Measurements from ENCODE around the gene CTSA. TPM values are rescaled to one million over a fixed set of nuclear protein-coding genes. Genes with fewer than 3 reads are reported as not detected.
"Not testable (repeated sequence)": the region's sequence is repeated elsewhere in the genome, so short reads cannot be mapped to it uniquely, and the experiment has no call there.

The CTSA gene
- total RNA-seq, 1 donor: 112 TPM

DNA sequence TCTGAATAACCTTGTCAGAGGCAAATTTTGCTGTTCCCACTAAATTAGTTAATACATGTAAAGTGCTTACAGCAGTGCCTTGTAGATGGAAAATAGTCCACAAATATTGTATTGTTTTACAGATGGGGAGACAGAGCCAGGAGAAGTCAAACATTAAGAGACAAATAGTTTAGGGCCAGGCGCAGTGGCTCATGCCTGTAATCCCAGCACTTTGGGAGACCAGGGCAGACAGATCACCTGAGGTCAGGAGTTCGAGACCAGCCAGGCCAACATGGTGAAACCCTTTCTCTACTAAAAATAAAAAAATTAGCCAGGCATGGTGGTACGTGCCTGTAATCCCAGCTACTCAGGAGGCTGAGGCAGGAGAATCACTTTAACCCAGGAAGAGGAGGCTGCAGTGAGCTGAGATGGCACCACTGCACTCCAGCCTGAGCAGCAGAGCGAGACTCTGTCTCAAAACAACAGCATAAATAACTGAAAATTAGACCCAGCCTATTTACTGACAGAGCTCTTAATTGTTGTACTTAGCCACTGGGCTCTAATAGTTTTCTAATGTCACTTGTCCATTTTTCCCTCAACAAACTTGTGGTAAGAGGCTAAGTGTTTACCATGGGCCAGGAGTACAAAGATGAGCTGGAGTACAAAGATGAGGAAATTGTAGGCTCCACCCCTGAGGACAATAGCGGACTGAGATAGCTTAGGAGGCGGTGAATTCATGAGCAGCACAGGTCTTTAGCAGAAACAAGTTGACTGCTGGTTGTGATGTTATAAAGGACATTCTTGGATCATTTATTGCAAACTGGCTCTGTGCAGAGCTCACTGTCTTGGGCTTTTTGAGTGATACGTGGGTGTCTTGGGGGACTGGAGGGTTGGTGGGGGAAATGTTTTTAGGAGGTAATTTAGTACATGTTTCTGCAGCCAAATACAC, 27.3 kb upstream of the CTSA start:
- no peak for DNase-seq (ENCODE audit: low read depth in 2 of 3, low spot score in 2 of 3)

DNA sequence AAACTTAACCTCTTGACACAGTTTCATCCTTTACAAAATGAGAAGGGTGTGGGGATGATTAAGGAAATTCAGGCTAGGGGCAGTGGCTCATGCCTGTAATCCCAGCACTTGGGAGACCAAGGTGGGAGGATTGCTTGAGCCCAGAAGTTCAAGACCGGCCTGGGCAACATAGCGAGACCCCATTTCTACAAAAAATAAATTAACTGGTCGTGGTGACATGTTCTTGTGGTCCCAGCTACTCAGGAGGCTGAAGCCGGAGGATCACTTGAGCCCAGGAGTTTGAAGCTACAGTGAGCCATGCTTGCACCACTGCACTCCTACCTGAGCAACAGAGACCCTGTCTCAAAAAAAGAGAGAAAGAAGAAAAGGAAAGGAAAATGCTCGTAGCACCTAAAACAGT, 24.7 kb upstream of the CTSA start:
- no peak for DNase-seq (ENCODE audit: low read depth in 2 of 3, low spot score in 2 of 3)

DNA sequence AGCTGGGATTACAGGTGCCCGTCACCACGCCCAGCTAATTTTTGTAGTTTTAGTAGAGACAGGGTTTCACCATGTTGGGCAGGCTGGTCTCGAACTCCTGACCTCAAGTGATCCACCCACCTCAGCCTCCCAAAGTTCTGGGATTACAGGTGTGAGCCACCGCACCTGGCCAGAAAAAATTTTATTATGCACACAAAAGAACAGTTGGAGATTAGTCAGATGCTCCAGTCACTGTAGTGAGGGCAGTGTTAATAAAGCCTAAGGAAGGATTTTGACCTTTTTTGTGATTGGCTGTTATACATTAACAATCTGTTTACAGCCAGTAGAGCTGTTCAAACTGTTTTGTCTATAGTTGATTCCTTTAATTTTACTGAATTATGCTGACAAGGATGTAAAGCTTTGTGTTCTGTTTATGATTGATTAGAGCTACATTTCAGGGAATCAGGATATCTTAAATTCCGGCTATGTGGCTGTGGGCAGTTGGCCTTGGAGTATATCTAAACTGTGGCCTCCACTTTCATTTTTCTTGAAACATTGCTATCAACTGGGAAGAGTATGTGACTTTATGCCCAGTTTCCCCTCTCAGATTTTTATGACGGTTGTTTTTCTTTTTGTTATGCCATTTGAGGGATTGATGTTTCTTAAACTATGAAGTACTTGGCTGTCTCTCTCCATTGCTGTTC, 23.9 kb upstream of the CTSA start:
- no peak for DNase-seq (ENCODE audit: low read depth in 2 of 3, low spot score in 2 of 3)

DNA sequence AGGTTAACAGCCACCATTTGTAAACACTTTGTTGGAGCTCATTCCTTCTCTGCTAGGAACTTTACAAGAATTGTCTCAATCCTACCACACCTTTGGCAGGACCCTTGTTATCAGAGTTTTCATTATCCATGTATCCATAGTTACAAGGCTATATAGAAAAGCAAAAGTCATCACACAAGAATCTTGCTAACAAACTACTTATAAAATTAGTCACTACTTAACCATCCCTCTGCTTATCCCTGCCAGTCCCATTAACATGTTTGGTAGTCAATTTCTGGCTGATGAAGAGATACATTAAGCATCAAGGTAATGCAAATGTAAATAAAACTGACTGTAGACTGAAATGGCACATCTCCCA, 23.3 kb upstream of the CTSA start:
- no peak for DNase-seq (ENCODE audit: low read depth in 2 of 3, low spot score in 2 of 3)

DNA sequence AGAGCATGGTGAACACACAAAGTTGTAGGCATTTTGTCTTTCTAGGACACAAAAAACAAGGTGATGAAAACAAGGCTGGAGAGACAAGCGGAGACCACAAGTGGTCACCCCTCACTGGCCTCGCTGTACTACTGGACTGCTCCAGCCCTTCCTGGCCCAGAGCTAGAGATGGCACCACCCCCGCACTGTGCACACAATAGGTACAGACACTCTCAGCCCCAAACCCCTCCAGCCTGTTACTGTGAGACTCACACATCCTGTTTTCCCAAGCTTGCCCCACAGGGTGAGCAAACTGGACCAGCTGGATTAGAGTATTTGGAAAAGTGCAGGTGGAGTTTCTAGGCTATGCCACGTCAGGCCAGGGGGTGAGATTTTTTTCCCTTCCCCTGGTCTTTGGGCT, 18.5 kb upstream of the CTSA start:
- no peak for DNase-seq (ENCODE audit: low read depth in 2 of 3, low spot score in 2 of 3)

DNA sequence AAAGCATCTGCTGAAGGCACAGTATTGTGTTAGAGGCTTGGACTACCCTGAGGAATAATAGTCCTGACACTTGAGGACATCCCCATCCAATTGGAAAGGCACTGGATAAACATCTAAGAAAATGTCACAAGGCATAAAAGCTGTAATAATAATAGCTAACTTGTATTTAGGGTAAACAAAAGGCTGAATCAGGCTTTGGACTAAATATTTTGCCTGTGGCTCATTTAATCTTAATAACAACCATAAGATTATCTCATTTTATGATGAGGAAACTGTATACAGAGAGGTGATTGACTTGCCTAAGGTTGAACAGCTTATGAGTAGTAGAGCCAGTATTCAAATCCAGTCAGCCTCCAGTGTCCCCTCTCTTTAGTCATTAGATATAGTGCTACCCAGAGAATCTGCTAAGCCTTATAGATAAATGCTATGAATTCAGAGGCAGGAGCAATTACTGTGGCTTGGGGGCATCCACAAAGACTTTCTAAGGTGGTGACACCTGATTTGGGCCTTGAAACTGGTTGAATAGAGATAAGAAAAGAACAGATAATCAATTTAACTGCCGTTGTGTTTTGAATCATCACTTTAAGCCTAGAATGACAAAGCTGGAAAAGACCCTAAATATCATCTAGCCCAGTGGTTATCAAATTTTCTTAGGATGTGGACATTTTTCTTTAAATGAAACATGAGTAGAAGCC, 17.6 kb upstream of the CTSA start:
- DNase-seq (ENCODE audit: low read depth in 2 of 3, low spot score in 2 of 3): no peak

DNA sequence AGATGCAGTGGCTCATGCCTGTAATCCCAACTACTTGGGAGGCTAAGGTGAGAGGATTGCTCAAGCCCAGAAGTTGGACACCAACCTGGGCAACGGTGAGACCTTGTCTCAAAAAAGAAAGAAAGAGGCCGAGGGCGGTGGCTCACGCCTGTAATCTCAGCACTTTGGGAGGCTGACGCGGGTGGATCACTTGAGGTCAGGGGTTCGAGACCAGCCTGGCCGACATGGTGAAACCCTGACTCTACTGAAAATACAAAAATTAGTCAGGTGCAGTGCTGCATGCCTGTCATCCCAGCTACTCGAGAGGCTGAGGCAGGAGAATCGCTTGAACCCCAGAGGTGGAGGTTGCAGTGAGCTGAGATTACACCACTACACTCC, 17.0 kb upstream of the CTSA start:
- DNase-seq (ENCODE audit: low read depth in 2 of 3, low spot score in 2 of 3): not testable (repeated sequence)

DNA sequence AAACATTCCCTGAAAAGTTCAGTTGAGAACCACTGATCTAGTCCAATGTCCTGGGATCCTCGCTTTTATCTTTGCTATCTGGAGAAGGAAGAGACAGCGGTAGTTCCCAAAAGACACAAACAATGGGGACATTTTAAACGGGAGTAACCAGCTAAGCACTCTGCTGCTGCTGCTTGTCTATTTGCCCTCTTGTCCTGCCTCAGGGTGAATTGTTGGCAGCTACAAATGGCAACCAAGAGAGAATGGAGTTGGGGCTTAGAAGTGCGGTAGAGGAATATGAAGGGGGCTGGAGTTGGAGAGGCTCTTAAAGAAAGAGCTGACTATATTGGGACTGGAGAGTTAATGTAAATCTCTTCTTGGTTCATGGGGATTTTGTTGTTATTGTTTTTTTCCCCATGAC, 16.6 kb upstream of the CTSA start:
- no peak for DNase-seq (ENCODE audit: low read depth in 2 of 3, low spot score in 2 of 3)

DNA sequence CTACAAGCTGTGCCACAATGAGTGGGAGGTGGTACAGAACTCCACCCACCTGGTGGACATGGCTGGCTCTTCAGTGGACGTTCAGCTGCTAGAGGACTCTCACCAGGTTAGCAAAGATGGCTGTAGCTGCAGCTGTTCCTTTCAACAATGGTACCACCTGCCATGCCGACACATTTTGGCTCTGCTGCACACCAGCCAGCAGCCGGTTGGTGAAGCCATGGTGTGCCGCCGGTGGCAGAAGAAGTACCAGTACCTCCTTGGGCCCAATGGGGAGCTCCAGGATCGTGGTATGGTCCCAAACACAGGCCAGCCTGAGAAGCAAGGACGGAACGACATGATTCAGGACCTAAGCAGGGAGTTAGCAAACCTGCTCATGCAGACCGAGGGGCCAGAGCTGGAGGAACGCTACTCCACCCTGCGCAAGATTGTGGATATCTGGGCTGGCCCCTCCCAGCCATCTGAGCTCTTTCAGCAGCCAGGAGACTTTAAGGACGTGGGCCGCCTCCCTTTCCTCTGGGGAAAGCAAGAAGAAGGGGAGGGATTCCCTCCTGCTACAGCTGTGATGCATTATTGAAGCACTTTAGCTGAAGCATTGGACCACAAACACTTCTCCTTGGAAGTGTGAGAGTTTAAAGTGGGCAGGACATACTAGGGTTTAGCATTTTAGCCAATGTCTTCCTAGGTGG, 12.9 kb upstream of the CTSA start:
- no peak for DNase-seq (ENCODE audit: low read depth in 2 of 3, low spot score in 2 of 3)

DNA sequence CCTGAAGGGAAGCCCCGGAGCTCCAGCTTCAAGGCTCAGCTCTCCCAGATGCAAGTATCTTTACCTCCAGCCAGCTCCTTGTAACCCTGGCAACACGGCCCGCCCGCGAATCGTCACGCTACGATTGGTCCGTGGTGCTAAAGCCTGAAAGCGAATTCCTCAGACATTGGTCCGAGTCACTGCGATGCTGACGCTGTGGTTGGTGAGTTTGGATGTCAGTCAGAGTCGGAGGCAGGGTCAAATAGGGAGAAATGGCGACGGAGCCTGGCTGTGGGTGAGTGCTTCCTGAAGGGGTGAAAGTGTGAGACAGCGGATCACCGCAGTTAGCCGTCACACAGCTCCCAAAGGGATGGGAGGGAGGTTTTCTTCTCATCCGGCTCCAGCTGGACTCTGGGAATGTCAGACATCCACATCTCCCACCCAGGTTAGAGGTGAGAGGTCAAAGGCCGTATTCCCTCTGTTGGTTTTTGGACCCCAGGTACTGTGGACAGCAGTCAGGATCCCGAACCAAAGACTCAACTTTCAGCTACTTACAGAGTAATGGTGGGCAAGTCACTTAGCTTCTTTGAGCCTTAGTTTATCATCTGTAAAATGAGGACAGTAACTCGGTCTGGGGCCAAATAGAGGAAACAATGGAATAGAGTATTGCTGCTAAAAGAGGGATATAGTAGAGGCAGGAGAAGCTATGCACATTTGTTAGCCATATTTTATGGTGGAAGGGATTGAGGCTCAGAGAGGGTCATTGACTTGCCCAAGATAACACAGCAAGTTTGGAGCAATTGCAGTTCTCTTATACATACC, 9.9 kb upstream of the CTSA start, which contains the start of gene ZSWIM1:
Gene ZSWIM1 (plus strand): TSS at position 240 of the 801 bp plus-strand sequence. CDS start 1,366 bp downstream, outside the sequence.
- peak; percentile 91 to 99 (median 99) for DNase-seq (ENCODE audit: low read depth in 2 of 3, low spot score in 2 of 3)

DNA sequence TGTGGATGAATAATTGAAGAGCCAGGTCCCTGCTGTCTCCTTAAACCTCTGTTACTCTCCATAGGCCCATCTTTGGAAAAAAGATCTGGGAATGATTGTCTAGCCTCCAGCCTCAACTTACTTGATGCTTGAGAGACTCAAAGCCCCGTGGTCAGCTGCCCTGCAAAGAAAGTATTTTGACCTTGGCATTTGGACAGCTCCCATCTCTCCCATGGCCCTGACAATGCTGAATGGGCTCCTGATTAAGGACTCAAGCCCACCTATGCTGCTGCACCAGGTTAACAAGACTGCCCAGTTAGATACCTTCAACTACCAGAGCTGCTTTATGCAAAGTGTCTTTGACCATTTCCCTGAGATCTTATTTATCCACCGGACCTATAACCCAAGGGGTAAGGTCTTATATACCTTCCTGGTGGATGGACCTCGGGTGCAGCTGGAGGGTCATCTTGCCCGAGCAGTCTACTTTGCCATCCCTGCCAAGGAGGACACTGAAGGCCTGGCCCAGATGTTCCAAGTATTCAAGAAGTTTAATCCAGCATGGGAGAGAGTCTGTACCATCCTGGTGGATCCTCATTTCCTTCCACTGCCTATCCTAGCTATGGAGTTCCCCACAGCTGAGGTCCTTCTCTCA, 8.6 kb upstream of the CTSA start:
- DNase-seq (ENCODE audit: low read depth in 2 of 3, low spot score in 2 of 3): no peak

DNA sequence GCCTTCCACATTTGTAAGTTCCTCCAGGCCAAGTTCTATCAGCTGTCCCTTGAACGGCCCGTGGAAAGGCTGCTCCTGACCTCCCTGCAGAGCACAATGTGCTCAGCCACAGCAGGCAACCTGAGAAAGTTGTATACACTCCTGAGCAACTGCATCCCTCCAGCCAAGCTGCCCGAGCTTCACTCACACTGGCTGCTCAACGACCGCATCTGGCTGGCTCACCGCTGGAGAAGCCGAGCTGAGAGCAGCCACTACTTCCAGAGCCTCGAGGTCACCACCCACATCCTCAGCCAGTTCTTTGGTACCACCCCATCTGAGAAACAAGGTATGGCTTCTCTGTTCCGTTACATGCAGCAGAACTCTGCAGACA, 8.1 kb upstream of the CTSA start:
- no peak for DNase-seq (ENCODE audit: low read depth in 2 of 3, low spot score in 2 of 3)

DNA sequence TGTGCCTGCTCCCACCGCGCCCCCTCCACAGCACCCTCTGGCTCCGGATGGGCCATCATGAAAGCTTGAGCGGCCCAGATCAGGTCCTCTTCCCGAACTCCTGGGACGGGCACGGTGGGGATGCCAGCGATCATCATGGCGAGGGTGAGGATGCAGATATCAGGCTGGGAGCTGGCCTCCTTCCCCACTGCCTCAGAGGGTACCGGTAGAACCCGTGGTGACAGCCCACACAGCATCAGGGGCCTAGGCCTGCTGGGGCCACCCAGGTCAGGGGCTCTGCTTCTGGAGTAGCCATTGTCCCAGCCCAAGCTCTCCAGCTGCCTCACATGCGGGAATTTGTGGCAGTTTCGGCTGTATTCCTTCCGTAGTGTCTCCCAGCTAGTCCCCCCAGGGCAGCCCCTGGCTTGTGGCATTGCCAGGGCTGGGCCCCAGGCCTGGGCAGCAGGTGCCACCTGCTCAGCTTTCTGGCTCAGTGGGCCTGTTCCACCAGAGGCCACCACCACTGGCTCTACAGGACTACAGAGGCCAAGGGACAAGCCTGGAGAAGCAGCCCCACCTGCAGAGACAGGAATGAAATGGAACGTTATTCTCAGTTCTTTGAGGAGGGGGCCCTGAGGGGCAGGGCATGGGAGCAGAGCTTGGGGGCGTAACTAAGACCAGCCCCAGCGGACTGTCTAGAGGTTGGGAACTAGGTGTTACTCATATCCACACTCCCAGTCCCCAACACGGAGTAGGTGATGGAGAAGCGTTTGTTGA, 4.4 kb upstream of the CTSA start:
- DNase-seq (ENCODE audit: low read depth in 2 of 3, low spot score in 2 of 3): no peak

DNA sequence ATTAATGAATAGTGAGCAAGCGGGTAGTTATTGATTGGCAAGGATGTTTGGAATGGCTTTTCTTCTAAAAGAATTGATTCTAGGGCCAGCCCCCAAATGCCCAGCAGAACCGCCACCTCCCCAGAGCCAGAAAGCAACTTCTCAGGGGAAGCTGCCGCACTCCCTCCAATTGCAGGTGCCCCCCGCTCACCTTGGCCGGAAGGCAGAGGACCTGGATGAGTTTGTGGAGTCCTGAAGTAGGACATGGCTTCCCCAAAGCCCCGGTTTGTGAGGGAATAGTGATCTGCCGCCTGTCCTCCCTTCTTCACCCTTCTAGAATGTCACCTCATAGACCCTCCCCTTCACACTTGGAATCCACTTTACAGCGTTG, 3.8 kb upstream of the CTSA start, which contains the start of gene SPATA25:
Gene SPATA25 (minus strand): TSS at position 277 of the 370 bp plus-strand sequence. CDS start 32 bp downstream, at position 245.
- no peak for DNase-seq (ENCODE audit: low read depth in 2 of 3, low spot score in 2 of 3)

DNA sequence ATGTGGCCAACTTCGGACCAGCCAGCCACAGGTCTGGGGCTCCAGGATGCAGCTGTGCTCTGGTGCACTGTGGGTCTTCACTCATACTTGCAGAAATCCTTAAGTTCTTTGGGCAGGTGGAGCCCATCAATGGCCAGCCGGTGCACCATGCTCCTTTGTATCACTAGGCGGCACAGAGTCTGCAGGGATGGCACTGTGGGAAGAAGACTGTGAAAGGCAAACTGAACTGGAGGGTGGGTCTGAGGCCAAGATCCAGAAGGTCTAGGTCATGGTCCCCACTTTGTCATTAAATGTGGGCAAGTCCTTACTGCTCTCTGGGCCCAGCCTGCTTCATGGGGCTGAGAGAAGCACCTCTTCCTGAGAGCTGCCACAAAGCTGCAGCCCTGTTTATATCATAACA, 2.5 kb upstream of the CTSA start:
- DNase-seq (ENCODE audit: low read depth in 2 of 3, low spot score in 2 of 3): no peak

DNA sequence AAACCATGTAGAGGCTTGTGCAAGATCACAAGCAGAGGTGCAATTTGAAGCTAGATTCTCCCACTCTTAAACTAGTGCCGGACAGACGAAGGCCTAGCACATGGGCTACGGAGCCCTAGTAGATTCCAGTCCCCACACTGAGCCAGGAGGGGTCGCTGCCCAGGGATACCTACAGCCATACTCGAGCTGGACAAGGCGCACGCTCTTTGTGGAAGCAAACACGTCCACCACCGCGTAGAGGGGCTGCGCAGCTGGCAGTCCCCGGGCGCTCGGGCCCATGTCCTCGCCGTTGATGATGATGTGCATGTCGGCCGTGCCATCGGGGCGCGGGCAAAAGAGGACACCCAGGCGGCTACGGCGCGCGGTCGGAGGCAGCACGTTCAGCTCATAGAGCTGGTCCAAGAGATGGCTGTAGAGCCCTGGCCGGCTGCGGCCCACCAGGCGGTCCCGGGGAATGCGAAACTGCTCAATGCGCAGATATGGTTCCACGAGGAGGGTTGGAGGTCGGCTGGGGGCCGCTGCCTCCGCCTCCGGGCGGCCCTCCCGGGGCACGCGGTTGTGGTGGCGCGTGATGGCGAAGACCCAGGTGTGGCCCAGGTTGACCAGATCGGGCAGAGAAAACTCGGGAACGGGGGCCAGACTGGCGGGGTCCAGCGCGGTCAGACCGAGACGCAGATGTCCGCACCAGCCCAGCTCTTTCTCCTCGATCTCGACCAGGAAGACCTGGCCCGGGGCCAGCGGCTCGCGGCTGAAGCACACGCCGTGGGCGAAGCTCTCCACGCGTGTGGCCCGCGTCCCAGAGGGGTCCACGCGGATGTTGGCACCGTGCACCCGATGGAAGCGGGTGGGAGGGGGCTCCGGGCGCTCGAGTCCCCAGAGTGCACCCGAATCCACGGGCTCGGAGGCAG, 804 bp upstream of the CTSA start:
- peak in 2 of 3 donors; percentile 71 to 76 for DNase-seq (ENCODE audit: low read depth in 2 of 3, low spot score in 2 of 3)

DNA sequence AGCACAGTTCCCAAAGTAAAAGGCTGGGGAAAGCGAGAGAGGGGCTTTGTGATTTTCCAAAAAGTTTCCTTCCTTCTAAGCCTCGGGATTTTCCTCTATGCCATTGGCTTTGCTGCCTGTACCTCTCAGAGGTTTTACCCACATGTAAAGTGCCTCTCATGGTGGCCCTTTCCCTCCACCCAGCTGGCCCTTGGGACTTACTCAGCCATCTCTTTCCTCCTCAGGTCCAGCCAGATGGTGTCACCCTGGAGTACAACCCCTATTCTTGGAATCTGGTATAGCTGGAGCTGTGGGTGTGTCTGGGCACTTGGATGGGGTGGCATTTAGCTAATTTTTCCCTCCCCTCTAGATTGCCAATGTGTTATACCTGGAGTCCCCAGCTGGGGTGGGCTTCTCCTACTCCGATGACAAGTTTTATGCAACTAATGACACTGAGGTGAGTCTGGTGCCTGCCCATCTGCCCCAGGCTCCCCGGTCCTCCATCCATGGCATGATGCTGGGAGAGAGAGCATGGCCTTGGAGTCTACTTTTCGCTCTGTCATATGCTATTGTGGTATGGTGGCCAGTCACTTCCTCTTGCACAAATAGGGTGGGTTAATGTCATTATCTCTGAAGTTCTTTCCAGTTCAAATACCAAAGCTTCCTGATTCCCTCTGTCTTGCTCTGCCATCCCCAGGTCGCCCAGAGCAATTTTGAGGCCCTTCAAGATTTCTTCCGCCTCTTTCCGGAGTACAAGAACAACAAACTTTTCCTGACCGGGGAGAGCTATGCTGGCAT, 1.1 kb downstream of the CTSA start:
- no peak for DNase-seq (ENCODE audit: low read depth in 2 of 3, low spot score in 2 of 3)

Measured in hematopoietic multipotent progenitor cell (in vitro differentiated cells).